SK-N-MC (cell line): ENCODE data around the gene COPB2.

Experiments
- DNase-seq: peaks from one replicate; pipeline ENCODE4 v3.0.0-alpha.2; 2011; ENCODE audit warnings: low read depth, low spot score
- H3K27ac ChIP-seq: fragments of 200-600 bp; sonication (generic); 2 replicates; pipeline ENCODE4 v1.5.1; 2016; ENCODE audit warnings: mixed run types
- H3K36me3 ChIP-seq: fragments of 200-600 bp; sonication (generic); 2 replicates; pipeline ENCODE4 v1.6.1; 2017; ENCODE audit warnings: antibody characterized with exemption, low read length, mixed read lengths; ENCODE audit not compliant: insufficient read depth
- H3K4me3 ChIP-seq: fragments of 200-600 bp; sonication (generic); 2 replicates; pipeline ENCODE4 v1.5.1; 2016
- H3K9ac ChIP-seq: fragments of 200-600 bp; sonication (generic); 2 replicates; pipeline ENCODE4 v1.8.0; 2017; ENCODE audit warnings: mixed run types, mixed read lengths; ENCODE audit not compliant: insufficient read length
- H3K9me3 ChIP-seq: fragments of 200-600 bp; sonication (generic); 2 replicates; pipeline ENCODE4 v1.6.1; 2017; ENCODE audit warnings: low read depth, mild to moderate bottlenecking, antibody characterized with exemption, low read length, moderate library complexity, mixed read lengths
- EZH2 ChIP-seq: fragments of 200-600 bp; sonication (generic); IDR thresholded peaks from one replicate; pipeline ENCODE4 v1.6.1; 2017; ENCODE audit warnings: antibody characterized with exemption
- FOXP2 ChIP-seq: optimal IDR thresholded peaks from 2 replicates; pipeline ENCODE3; 2011; ENCODE audit warnings: mild to moderate bottlenecking, moderate library complexity; ENCODE audit not compliant: insufficient read depth; ENCODE audit errors: extremely low read length, control extremely low read depth
- POLR2AphosphoS5 ChIP-seq: IDR thresholded peaks from 2 replicates; pipeline ENCODE4 v1.6.1; 2012; ENCODE audit warnings: mild to moderate bottlenecking, low read depth, low read length, borderline replicate concordance

Gene COPB2

DNA sequence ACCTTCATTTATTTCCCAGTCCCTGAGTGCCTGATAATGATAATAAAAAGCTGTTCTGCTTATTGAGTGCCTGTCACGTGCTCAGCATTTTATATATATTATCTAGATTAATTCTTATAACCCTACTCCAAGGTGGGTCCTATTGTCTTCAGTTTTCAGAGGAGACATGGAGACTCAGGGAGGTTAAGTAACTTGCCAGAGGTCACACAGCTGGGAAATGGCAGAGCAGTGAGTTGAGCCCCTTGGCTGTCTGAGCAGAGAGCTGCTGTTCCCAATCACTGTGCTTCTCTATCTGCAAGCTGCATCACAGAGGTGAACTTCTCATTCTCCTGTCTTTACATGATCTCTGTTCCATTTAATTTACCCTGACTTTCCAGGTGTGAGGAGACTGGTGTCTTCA lies 77.9 kb downstream of the COPB2 start:
- H3K4me3 ChIP-seq = no peak overlapping the region
- H3K9me3 ChIP-seq = no peaks in the 10 kb centered on the region
- TF ChIP-seq FOXP2 (no peak), POLR2AphosphoS5 (no peak), EZH2 (no peak)
- no peak overlapping the region for H3K9ac ChIP-seq
- DNase-seq = no peak
- no peaks in the 10 kb centered on the region for H3K36me3 ChIP-seq
- no peak overlapping the region for H3K27ac ChIP-seq

- no peaks in the 10 kb centered on the region for H3K9me3 ChIP-seq
- no peak for DNase-seq
- no peak overlapping the region for H3K4me3 ChIP-seq
- H3K27ac ChIP-seq = no peak overlapping the region
- TF ChIP-seq FOXP2 (no peak), EZH2 (no peak), POLR2AphosphoS5 (no peak)
- H3K36me3 ChIP-seq = no peaks in the 10 kb centered on the region
- H3K9ac ChIP-seq = no peak overlapping the region
Observed at GRCh38 chr3:139310474-139310933, 78.9 kb downstream of the COPB2 start.

GRCh38 chr3:139309880-139310279 lies 79.6 kb downstream of the COPB2 start:
- H3K36me3 ChIP-seq = no peaks in the 10 kb centered on the region
- H3K4me3 ChIP-seq = no peak overlapping the region
- H3K27ac ChIP-seq = no peak overlapping the region
- TF ChIP-seq POLR2AphosphoS5 = no peak
- no peak for TF ChIP-seq FOXP2
- no peak for TF ChIP-seq EZH2
- DNase-seq = no peak
- H3K9me3 ChIP-seq = no peaks in the 10 kb centered on the region
- no peak overlapping the region for H3K9ac ChIP-seq

DNA sequence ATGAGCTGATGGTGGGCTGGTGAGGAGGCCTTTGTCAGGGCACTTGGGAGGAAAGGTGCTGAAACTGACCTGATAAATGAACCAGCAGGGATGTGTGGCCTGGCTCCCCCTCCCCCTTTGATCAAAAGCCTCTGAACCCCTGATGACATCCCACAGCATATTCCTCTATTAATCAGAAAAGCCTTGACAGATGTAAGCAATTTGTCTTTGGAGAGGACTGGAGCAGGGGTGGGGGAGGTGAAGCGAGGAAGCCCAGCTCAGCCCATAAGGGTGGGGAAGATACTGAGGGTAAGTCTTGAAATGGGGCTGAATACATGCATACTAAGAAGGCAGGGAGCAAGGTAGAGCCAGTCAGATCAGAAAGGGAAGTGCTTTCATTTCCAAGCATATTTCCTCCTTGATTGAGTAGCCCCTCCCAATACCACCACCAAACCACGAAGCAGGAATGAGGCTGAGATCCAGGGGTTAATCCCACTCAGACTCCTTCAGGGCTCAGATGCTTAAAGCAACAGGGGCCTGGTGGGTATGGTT lies 80.3 kb downstream of the COPB2 start:
- no peak for DNase-seq
- H3K4me3 ChIP-seq = no peak overlapping the region
- H3K27ac ChIP-seq = no peak overlapping the region
- TF ChIP-seq FOXP2 (no peak), EZH2 (no peak), POLR2AphosphoS5 (no peak)
- no peaks in the 10 kb centered on the region for H3K36me3 ChIP-seq
- H3K9ac ChIP-seq = no peak overlapping the region
- no peaks in the 10 kb centered on the region for H3K9me3 ChIP-seq

GRCh38 chr3:139308560-139308959 lies 80.9 kb downstream of the COPB2 start:
- Histone ChIP-seq H3K9ac (no peak overlapping the region), H3K9me3 (no peaks in the 10 kb centered on the region), H3K27ac (no peak overlapping the region), H3K4me3 (no peak overlapping the region), H3K36me3 (no peaks in the 10 kb centered on the region)
- TF ChIP-seq POLR2AphosphoS5 (no peak), FOXP2 (no peak), EZH2 (no peak)
- DNase-seq = no peak

DNA sequence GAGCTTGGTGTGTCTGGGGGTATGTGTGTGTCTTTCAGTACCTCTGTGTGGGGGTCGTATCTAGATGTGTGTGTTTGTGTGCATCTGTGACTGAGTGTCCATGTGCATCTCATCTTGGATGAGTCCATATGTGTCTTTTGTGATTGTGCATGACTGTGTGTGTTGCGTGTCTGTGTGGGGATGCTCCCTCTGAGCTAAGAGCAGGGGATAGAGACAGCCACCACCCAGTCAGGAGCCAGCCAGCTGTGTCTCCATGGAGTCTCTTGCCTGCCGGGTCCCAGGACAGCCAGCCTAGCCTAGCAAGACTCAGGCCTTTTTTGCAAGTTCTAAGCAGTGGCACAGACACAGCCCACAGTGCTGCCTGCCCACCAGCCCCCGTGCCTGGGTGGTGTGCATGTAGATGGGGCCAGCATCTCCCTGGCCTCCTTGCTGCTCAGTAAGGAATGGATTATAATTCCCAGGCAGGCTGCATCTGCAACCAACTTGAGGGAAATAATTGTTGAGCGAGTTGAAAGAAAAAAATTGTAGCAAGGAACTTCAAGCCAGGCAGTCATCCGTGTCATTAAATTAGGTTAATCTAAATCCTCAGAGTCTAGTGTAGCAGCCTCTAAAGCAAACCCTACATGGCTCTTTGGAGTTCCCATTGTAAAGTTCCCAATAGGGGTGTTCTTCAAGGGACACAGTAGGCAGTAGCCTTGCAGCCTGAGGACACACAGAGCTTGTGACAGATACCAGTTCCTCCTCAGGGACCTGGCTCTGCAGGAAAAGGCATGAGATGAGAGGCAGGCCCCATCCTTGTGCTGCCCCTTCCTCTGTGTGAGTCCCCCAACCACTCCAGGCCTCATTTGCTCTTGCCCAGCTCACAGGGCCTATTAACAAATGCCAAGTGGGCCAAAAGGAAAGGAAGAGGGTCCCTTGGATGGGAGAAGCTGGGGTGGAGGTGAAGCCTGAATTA lies 81.6 kb downstream of the COPB2 start:
- no peak overlapping the region for H3K27ac ChIP-seq
- H3K36me3 ChIP-seq = no peaks in the 10 kb centered on the region
- TF ChIP-seq POLR2AphosphoS5 = no peak
- no peak for TF ChIP-seq FOXP2
- no peak for TF ChIP-seq EZH2
- no peaks in the 10 kb centered on the region for H3K9me3 ChIP-seq
- H3K9ac ChIP-seq = no peak overlapping the region
- no peak for DNase-seq
- no peak overlapping the region for H3K4me3 ChIP-seq
